HepG2 (cell line): ENCODE data around the gene GRIK4. TPM values are rescaled to one million over a fixed set of nuclear protein-coding genes. Genes with fewer than 3 reads are reported as not detected.

Source experiments
- ATAC-seq: fragments of 200-7000 bp; cut with Tn5 transposase; 3 replicates; pipeline ENCODE4 v1.9.1; 2020; ENCODE audit warnings: mild to moderate bottlenecking, moderate library complexity
- BruUV-seq: library from RNA; stranded (reverse); fragments of 400-500 nt; replicated peaks from 2 replicates; lab custom pipeline; 2021; lab: Mats Ljungman, UMichigan
- CTCF ChIA-PET: fragments of 300-600 bp; formaldehyde crosslinking; extraction: SDS; loops from one replicate; lab custom pipeline; 2021; ENCODE audit warnings: low total read pairs, inconsistent platforms, low intra/inter-chr PET ratio; lab: Yijun Ruan, JAX
- POLR2A ChIA-PET: fragments of 350-600 bp; sonication (Branson Sonifier 250); formaldehyde crosslinking; loops from one replicate; lab custom pipeline; 2020; ENCODE audit warnings: antibody characterized with exemption, inconsistent platforms; lab: Yijun Ruan, JAX
- DNase-seq: peaks from one replicate; pipeline ENCODE4 v3.0.0-alpha.2; 2015; ENCODE audit warnings: low spot score
- FAIRE-seq: peaks from 3 replicates; lab custom pipeline; 2011; peaks lifted over from hg19 to GRCh38; lab: Jason Lieb, UNC
- H2AFZ ChIP-seq: one replicate; pipeline ENCODE4 v1.6.1; 2011; ENCODE audit warnings: low read length, inconsistent platforms
- H3K27ac ChIP-seq: fragments of 300-600 bp; 3 replicates; pipeline ENCODE4 v1.8.0; 2011; ENCODE audit warnings: mixed run types, mild to moderate bottlenecking, mixed read lengths, low read length, inconsistent platforms; ENCODE audit not compliant: insufficient read depth; ENCODE audit errors: extremely low read length
- H3K27me3 ChIP-seq, 2 experiments: fragments of 200-600 bp in 1 of 2; 2 replicates in 1 of 2; 3 replicates in 1 of 2; pipeline versions ENCODE4 v1.6.0 to v1.8.0; 2011; ENCODE audit warnings: low read length in 2 of 2, mild to moderate bottlenecking in 2 of 2, moderate library complexity in 2 of 2, inconsistent platforms in 1 of 2; ENCODE audit not compliant: insufficient read depth in 2 of 2, control insufficient read depth in 1 of 2
- H3K36me3 ChIP-seq, 2 experiments: fragments of 200-600 bp in 1 of 2; replicated peaks in 1 of 2; 2 replicates in 1 of 2; 3 replicates in 1 of 2; pipeline versions ENCODE4 v1.5.1 to v1.8.0; 2011; ENCODE audit warnings: low read length in 2 of 2, inconsistent platforms in 1 of 2; ENCODE audit not compliant: insufficient read depth in 2 of 2, control insufficient read depth in 1 of 2
- H3K4me1 ChIP-seq: 2 replicates; pipeline ENCODE4 v1.5.1; 2012; ENCODE audit warnings: low read length, inconsistent platforms; ENCODE audit not compliant: insufficient read depth
- H3K4me2 ChIP-seq: 2 replicates; pipeline ENCODE4 v1.6.0; 2011; ENCODE audit warnings: low read depth, low read length, inconsistent platforms
- H3K4me3 ChIP-seq, 3 experiments: fragments of 200-600 bp in 1 of 3; sonication (generic), shearing (Covaris generic) in 1 of 3; replicated peaks in 1 of 3; 2 replicates each; pipeline ENCODE4 v1.5.1; 2011 to 2016; ENCODE audit warnings: low read length in 3 of 3, inconsistent platforms in 2 of 3, low read depth in 2 of 3, mild to moderate bottlenecking in 2 of 3, control low read depth in 1 of 3, mixed read lengths in 1 of 3; ENCODE audit not compliant: insufficient read depth in 1 of 3
- H3K79me2 ChIP-seq: one replicate; pipeline ENCODE4 v1.6.1; 2011; ENCODE audit warnings: low read length, inconsistent platforms; ENCODE audit not compliant: insufficient read depth
- H3K9ac ChIP-seq: 2 replicates; pipeline ENCODE4 v1.6.0; 2011; ENCODE audit warnings: mild to moderate bottlenecking, low read depth, low read length, inconsistent platforms; ENCODE audit not compliant: insufficient read depth
- H3K9me3 ChIP-seq: 2 replicates; pipeline ENCODE4 v1.5.1; 2012; ENCODE audit warnings: mild to moderate bottlenecking, low read length
- H4K20me1 ChIP-seq: 2 replicates; pipeline ENCODE4 v1.6.0; 2011; ENCODE audit warnings: inconsistent platforms, mild to moderate bottlenecking, low read length, moderate library complexity; ENCODE audit not compliant: insufficient read depth
- GZF1 ChIP-seq: sonication (generic); formaldehyde crosslinking; IDR thresholded peaks from 2 replicates; pipeline ENCODE4 v1.5.1; 2020; ENCODE audit warnings: mild to moderate bottlenecking, missing genetic modification reagents
- WGBS: methylation state at CpG from one replicate; pipeline ENCODE4 v1.1.6; 2017; ENCODE audit warnings: low lambda C conversion rate; 5-methylcytosine and 5-hydroxymethylcytosine counted together
- in situ Hi-C: cut with HindIII; loops from 2 replicates; pipeline ENCODE4 v1.10.0; 2017; ENCODE audit warnings: low pct_unique_long_range_greater_than_20kb; ENCODE audit not compliant: extremely low pct_ligation_motif_present
- intact Hi-C: fragments of 100-400 bp; cut with micrococcal nuclease; formaldehyde crosslinking; loops from one replicate; pipeline ENCODE4 v1.10.0; 2022; ENCODE audit not compliant: unreplicated experiment
- polyA plus RNA-seq, 8 experiments: library from polyadenylated mRNA; depleted of rRNA in 3 of 8; stranded (reverse) in 7 of 8; unstranded in 1 of 8; fragments of >200 nt; fragmentation: Illumina TruSeq in 4 of 8; extraction: Trizol in 4 of 8; gene quantifications; 2 replicates each; pipeline versions ENCODE4 v1.2.1 to v1.2.3, GENCODE V29; 2011 to 2016; ENCODE audit warnings: low read depth in 4 of 8, missing spikeins in 1 of 8, mixed read lengths in 1 of 8; ENCODE audit not compliant: insufficient read depth in 1 of 8
- total RNA-seq, 5 experiments: library from RNA; depleted of rRNA; stranded (reverse); fragments of >200 nt; fragmentation: Illumina TruSeq; extraction: Trizol; gene quantifications; 2 replicates each; pipeline ENCODE4 v1.2.3, GENCODE V29; 2016; ENCODE audit warnings: low read depth in 1 of 5
- TF ChIP-seq, protein P1 (sequence below), 2 experiments: sonication (generic) in 1 of 2; formaldehyde crosslinking in 1 of 2; IDR thresholded peaks; 2 replicates each; pipeline versions ENCODE4 v1.6.1 to v1.9.0; 2014 to 2022; ENCODE audit warnings: antibody characterized with exemption in 1 of 2, borderline replicate concordance in 1 of 2, inconsistent platforms in 1 of 2, low read depth in 1 of 2, missing genetic modification reagents in 1 of 2
- TF ChIP-seq, protein P2 (sequence below): sonication (generic); formaldehyde crosslinking; IDR thresholded peaks from 2 replicates; pipeline ENCODE4 v1.5.0; 2020; ENCODE audit warnings: missing genetic modification reagents

Gene GRIK4
- total and polyA plus RNA-seq, 2 of the 13 experiments (the other 11 are each of a cell fraction or from before 2014, with no cell fraction given) = 0.04 to 0.07 TPM

- H4K20me1 ChIP-seq = no peaks in the 10 kb centered on the region
- peaks cover 0 to 4% of the 10 kb centered on the region in 2 experiments; a peak in 2 of 5 replicates for H3K27me3 ChIP-seq
- H3K27ac ChIP-seq = no peak overlapping the region
- H3K9me3 ChIP-seq = no peaks in the 10 kb centered on the region
- no peak overlapping the region for H2AFZ ChIP-seq
- POLR2A ChIA-PET = no interaction called here
- no peak overlapping the region for H3K9ac ChIP-seq
- no TSS peak for BruUV-seq
- FAIRE-seq (no peak), DNase-seq (no peak), ATAC-seq (no peak)
- 74% methylated on average over 2 of the region's 2 CpGs for whole genome bisulfite sequencing
- H3K4me3 ChIP-seq = no peak overlapping the region
- H3K4me1 ChIP-seq = no peaks in the 10 kb centered on the region
- intact Hi-C loops (no loop called here), in situ Hi-C loops (no loop called here)
- TF ChIP-seq GZF1 (CRISPR knock-in tag) = no peak
- TF ChIP-seq, protein P1, sequence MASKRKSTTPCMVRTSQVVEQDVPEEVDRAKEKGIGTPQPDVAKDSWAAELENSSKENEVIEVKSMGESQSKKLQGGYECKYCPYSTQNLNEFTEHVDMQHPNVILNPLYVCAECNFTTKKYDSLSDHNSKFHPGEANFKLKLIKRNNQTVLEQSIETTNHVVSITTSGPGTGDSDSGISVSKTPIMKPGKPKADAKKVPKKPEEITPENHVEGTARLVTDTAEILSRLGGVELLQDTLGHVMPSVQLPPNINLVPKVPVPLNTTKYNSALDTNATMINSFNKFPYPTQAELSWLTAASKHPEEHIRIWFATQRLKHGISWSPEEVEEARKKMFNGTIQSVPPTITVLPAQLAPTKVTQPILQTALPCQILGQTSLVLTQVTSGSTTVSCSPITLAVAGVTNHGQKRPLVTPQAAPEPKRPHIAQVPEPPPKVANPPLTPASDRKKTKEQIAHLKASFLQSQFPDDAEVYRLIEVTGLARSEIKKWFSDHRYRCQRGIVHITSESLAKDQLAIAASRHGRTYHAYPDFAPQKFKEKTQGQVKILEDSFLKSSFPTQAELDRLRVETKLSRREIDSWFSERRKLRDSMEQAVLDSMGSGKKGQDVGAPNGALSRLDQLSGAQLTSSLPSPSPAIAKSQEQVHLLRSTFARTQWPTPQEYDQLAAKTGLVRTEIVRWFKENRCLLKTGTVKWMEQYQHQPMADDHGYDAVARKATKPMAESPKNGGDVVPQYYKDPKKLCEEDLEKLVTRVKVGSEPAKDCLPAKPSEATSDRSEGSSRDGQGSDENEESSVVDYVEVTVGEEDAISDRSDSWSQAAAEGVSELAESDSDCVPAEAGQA (IDR thresholded peaks at IDR 0.05; ENCODE audit: low read depth) = no peak
- TF ChIP-seq, protein P1 (CRISPR knock-in tag; IDR thresholded peaks at IDR 0.05; ENCODE audit: borderline replicate concordance) = no peak
- TF ChIP-seq, protein P2, sequence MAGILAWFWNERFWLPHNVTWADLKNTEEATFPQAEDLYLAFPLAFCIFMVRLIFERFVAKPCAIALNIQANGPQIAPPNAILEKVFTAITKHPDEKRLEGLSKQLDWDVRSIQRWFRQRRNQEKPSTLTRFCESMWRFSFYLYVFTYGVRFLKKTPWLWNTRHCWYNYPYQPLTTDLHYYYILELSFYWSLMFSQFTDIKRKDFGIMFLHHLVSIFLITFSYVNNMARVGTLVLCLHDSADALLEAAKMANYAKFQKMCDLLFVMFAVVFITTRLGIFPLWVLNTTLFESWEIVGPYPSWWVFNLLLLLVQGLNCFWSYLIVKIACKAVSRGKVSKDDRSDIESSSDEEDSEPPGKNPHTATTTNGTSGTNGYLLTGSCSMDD = no peak
- H3K79me2 ChIP-seq = no peaks in the 10 kb centered on the region
- CTCF ChIA-PET = no interaction called here
- H3K36me3 ChIP-seq = no peaks in the 10 kb centered on the region
- no peak overlapping the region for H3K4me2 ChIP-seq
These were observed 351.8 kb downstream of the GRIK4 start for GRCh38 chr11:120863359-120863758.
